HG03175 (cell line): Measurements from ENCODE around the gene SDF2L1.
"Not testable (repeated sequence)": the region's sequence is repeated elsewhere in the genome, so short reads cannot be mapped to it uniquely, and the experiment has no call there.

Experiments used
- ATAC-seq: cut with Tn5 transposase; IDR thresholded peaks from one replicate; pipeline ENCODE4 v1.9.1; 2021; ENCODE audit warnings: mild to moderate bottlenecking, moderate library complexity; ENCODE audit not compliant: unreplicated experiment

SDF2L1 gene

DNA sequence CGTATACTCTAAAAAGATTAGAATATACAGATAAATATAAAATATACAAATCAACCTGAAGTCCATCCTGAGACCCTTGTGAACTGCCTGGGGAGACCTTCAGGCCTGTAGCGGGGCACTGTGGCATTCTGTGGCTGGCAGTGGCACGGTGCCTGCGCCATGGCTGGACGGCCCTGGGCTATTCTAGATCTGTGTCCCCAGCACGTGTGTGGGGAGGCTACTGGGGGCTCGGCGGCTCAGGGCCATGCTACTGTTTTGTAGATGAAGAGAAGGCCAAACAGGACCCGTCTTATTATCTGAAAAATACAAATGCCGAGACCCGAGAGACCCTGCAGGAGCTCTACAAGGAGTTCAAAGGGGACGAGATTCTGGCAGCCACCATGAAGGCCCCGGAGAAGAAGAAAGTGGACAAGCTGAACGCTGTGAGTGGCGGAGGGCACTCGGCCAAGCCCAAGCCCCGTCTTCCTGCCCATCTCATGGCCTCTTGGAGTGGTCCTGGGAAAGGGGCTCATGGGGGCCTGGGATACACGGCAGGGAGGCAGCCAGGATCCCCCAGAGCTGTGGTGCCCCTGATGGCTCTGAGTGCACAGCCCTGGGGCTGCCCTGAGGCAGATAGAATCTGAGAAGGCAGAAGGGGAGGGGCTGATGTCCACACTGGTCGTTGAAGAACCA is 42.5 kb downstream of the SDF2L1 start:
- no peak for ATAC-seq

GRCh38 chr22:21685164-21685513 is 43.0 kb downstream of the SDF2L1 start:
- ATAC-seq, result no peak

GRCh38 chr22:21686193-21686608 is 44.1 kb downstream of the SDF2L1 start:
- ATAC-seq, result no peak

- ATAC-seq, result no peak
Observed at GRCh38 chr22:21686634-21687393, 44.7 kb downstream of the SDF2L1 start.

GRCh38 chr22:21687685-21688259 is 45.7 kb downstream of the SDF2L1 start:
- no peak for ATAC-seq

- ATAC-seq, result no peak
Observed at GRCh38 chr22:21688341-21688705, 46.2 kb downstream of the SDF2L1 start.

DNA sequence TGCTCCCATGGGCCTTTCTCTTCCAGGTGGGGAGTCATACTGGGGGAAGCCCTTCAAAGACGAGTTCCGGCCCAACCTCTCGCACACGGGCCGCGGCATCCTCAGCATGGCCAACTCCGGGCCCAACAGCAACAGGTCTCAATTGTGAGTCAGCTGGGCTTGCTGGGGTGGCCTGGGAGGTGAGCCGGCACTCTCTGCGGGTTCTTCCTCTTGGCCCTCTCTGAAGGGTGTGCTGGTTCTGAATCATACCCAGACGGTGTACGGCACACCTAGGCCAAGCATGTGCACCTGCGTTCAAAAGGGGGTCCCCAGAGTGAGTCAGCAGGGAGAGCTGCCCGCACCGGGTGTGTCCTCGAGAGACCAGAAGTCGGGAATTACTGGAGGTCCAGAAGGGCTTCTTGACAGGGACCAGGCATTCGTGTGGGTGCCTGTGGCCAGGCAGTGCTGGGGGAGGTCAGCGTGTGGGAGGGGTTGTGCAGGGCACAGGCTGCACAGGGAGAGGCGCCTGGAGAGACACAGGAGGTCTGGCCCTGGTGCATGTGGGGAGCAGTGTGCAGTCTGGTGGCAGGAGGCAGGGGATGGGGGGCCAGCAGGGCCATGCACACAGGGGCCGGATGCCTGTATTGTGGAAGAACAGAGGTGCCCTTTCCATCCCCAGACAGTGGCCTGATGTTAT is 46.7 kb downstream of the SDF2L1 start:
- no peak for ATAC-seq

DNA sequence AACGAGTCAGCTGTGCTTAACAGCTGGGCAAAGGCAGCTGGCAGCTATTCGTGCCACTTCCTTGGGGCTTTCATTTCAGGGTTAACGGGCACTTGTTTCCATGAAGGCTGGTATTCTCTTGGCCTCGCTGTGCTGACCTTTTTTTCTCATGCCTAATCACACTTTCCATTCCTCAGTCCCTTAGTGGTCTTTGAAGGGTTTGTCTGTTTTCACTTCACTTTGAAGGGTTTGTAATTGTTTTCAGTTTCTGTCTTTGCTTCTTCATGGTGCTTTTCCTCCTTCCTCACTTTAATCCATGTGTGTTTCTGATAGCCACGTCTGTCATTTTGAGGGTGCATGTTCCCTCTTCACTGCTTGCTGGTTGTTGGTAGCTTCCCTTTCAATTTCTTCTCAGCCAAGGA is 48.3 kb downstream of the SDF2L1 start:
- ATAC-seq, result no peak

DNA sequence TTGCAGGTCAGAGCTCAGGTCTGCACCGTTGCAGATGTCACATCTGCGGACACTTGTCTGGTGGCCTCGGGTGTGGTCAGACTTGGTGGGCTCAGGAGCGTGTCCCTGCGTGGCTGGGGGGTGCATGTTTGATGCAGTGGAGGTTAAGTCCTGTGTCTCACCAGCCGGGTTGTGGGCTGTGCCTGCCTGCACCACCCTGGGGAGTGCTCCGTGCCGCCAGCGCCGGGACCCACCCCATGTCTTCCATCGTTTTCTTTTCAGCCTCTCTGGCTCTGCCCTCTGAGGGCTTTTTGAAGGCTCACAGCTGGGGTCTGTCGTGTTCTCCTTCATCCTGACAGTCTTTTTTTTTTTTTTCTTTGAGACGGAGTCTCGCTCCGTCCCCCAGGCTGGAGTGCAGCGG is 49.7 kb downstream of the SDF2L1 start:
- ATAC-seq, result no peak

- not testable (repeated sequence) for ATAC-seq
Observed at GRCh38 chr22:21692856-21693255, 50.8 kb downstream of the SDF2L1 start.

DNA sequence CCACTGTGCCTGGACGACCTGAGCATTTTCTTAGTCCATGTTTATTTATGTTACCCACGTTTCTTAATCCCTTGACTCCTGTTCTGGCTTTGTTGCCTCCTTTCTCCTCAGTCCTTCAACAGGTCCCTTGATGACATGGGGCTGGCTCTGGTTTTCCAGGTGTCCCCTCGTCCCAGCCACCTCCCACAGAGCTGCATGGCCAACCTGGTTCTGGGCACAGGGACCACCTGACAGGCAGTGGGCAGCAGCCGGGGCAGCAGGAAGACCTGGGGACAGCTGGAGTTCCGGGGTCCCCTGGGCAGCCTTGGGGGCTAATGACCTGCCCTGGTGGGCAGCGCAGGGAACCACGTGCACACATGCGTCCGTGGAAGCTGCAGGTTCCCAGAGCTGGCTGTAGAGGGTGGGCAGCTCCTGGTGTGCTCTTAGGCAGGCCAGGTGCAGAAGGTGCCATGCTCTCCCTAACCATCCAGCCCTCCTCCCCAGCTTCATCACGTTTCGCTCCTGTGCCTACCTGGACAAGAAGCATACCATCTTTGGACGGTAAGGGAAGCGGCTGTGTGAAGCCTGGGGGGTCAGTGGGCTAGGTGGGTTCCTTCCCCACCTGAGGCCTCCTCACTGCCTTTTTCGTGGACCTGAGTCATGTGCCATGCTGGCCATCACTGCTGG is 51.4 kb downstream of the SDF2L1 start:
- no peak for ATAC-seq
